Right forelimb (tissue), 1 donor: ENCODE measurements around the gene CLDN6.
A peak's percentile ranks its signal among the peaks of the same experiment; 100 is the strongest.

Experiments used
- DNase-seq: peaks from one replicate; pipeline ENCODE4 v3.0.0-alpha.2; 2018

CLDN6 gene

GRCh38 chr16:3051009-3051408 is 33.0 kb upstream of the CLDN6 start:
- no peak for DNase-seq

GRCh38 chr16:3050487-3050886 is 32.5 kb upstream of the CLDN6 start:
- DNase-seq, result no peak

GRCh38 chr16:3049921-3050481 is 32.0 kb upstream of the CLDN6 start:
- DNase-seq, result no peak

GRCh38 chr16:3047387-3047720 is 29.4 kb upstream of the CLDN6 start:
- no peak for DNase-seq

- DNase-seq, result no peak
These were observed 28.8 kb upstream of the CLDN6 start for GRCh38 chr16:3046641-3047386.

GRCh38 chr16:3045758-3046640 is 28.0 kb upstream of the CLDN6 start, which contains the start of gene MMP25:
Gene MMP25 (plus strand): TSS chr16:3046561. CDS start chr16:3046918, 357 bp downstream.
- DNase-seq, result no peak

GRCh38 chr16:3044708-3045107 is 26.7 kb upstream of the CLDN6 start:
- no peak for DNase-seq

- DNase-seq, result no peak
These were observed 24.4 kb upstream of the CLDN6 start for GRCh38 chr16:3042376-3042775.

- no peak for DNase-seq
These were observed 20.9 kb upstream of the CLDN6 start for GRCh38 chr16:3038896-3039295.

GRCh38 chr16:3038256-3038655 is 20.3 kb upstream of the CLDN6 start:
- DNase-seq, result no peak

- DNase-seq, result no peak
These were observed 18.8 kb upstream of the CLDN6 start, which contains the start of gene BICDL2 for GRCh38 chr16:3036726-3037315. Gene BICDL2 (minus strand): TSS chr16:3036944. CDS start chr16:3035496, 1,448 bp downstream.

- DNase-seq, result no peak
These were observed 18.2 kb upstream of the CLDN6 start for GRCh38 chr16:3035972-3036725.

- no peak for DNase-seq
These were observed 17.4 kb upstream of the CLDN6 start for GRCh38 chr16:3035289-3035971.

GRCh38 chr16:3032624-3033023 is 14.6 kb upstream of the CLDN6 start:
- no peak for DNase-seq

- DNase-seq, result no peak
These were observed 12.5 kb upstream of the CLDN6 start for GRCh38 chr16:3030222-3031212.

- no peak for DNase-seq
These were observed 11.7 kb upstream of the CLDN6 start for GRCh38 chr16:3029491-3030221.

- DNase-seq, result no peak
These were observed 10.8 kb upstream of the CLDN6 start for GRCh38 chr16:3028716-3029319.

- peak; percentile 83 for DNase-seq
These were observed 10.2 kb upstream of the CLDN6 start for GRCh38 chr16:3027983-3028715.

GRCh38 chr16:3027489-3027795 is 9.5 kb upstream of the CLDN6 start:
- no peak for DNase-seq
